ENCODE data around the gene MEI4.

GRCh38 chr6:77857421-77857820 lies 204.6 kb downstream of the MEI4 start:
- TF ChIP-seq, protein P1, sequence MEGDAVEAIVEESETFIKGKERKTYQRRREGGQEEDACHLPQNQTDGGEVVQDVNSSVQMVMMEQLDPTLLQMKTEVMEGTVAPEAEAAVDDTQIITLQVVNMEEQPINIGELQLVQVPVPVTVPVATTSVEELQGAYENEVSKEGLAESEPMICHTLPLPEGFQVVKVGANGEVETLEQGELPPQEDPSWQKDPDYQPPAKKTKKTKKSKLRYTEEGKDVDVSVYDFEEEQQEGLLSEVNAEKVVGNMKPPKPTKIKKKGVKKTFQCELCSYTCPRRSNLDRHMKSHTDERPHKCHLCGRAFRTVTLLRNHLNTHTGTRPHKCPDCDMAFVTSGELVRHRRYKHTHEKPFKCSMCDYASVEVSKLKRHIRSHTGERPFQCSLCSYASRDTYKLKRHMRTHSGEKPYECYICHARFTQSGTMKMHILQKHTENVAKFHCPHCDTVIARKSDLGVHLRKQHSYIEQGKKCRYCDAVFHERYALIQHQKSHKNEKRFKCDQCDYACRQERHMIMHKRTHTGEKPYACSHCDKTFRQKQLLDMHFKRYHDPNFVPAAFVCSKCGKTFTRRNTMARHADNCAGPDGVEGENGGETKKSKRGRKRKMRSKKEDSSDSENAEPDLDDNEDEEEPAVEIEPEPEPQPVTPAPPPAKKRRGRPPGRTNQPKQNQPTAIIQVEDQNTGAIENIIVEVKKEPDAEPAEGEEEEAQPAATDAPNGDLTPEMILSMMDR (conservative IDR thresholded peaks at IDR 0.05; ENCODE audit: low read length), result no peak
- no peak for TF ChIP-seq EZH2phosphoT487 (IDR thresholded peaks at IDR 0.05; ENCODE audit: borderline replicate concordance)
